HuH-7.5 (cell line): ENCODE data around the gene SLC7A4.
A peak's percentile ranks its signal among the peaks of the same experiment; 100 is the strongest.
"Not testable (repeated sequence)": the region's sequence is repeated elsewhere in the genome, so short reads cannot be mapped to it uniquely, and the experiment has no call there.

ENCODE experiments used
- DNase-seq: peaks from one replicate; pipeline ENCODE4 v3.0.0; 2011; ENCODE audit warnings: low spot score

The SLC7A4 gene

GRCh38 chr22:21020802-21021429 is 11.4 kb downstream of the SLC7A4 start:
- peak; percentile 75 for DNase-seq

GRCh38 chr22:21018314-21018713 is 14.0 kb downstream of the SLC7A4 start:
- no peak for DNase-seq

GRCh38 chr22:21016644-21017420 is 15.5 kb downstream of the SLC7A4 start:
- no peak for DNase-seq

GRCh38 chr22:21015466-21016006 is 16.8 kb downstream of the SLC7A4 start:
- DNase-seq, result no peak

- DNase-seq, result peak; percentile 65
Measured at GRCh38 chr22:21014726-21015465, 17.5 kb downstream of the SLC7A4 start, which contains the start of gene P2RX6. TSS of gene P2RX6 (plus strand) at chr22:21015165. CDS start at chr22:21015175, 10 bp downstream.

GRCh38 chr22:21014202-21014725 is 18.1 kb downstream of the SLC7A4 start:
- DNase-seq, result peak; percentile 95

- DNase-seq, result no peak
Measured at GRCh38 chr22:21013657-21014201, 18.6 kb downstream of the SLC7A4 start.

- DNase-seq, result no peak
Measured at GRCh38 chr22:21012446-21013407, 19.6 kb downstream of the SLC7A4 start.

- no peak for DNase-seq
Measured at GRCh38 chr22:21010426-21011113, 21.8 kb downstream of the SLC7A4 start.

- no peak for DNase-seq
Measured at GRCh38 chr22:21009638-21010425, 22.5 kb downstream of the SLC7A4 start.

GRCh38 chr22:21009208-21009607 is 23.2 kb downstream of the SLC7A4 start:
- not testable (repeated sequence) for DNase-seq

GRCh38 chr22:21003782-21004181 is 28.6 kb downstream of the SLC7A4 start:
- no peak for DNase-seq

GRCh38 chr22:21001601-21002325 is 30.6 kb downstream of the SLC7A4 start, which contains the start of gene THAP7:
TSS of gene THAP7 (minus strand) at chr22:21002118. CDS start at chr22:21001911, 207 bp downstream.
- peak; percentile 91 for DNase-seq

- no peak for DNase-seq
Measured at GRCh38 chr22:21000987-21001600, 31.3 kb downstream of the SLC7A4 start.

- no peak for DNase-seq
Measured at GRCh38 chr22:21000207-21000986, 32.0 kb downstream of the SLC7A4 start.

GRCh38 chr22:20999350-21000206 is 32.8 kb downstream of the SLC7A4 start:
- no peak for DNase-seq
